Measurements from ENCODE around the gene MAGOH.

Gene MAGOH

DNA sequence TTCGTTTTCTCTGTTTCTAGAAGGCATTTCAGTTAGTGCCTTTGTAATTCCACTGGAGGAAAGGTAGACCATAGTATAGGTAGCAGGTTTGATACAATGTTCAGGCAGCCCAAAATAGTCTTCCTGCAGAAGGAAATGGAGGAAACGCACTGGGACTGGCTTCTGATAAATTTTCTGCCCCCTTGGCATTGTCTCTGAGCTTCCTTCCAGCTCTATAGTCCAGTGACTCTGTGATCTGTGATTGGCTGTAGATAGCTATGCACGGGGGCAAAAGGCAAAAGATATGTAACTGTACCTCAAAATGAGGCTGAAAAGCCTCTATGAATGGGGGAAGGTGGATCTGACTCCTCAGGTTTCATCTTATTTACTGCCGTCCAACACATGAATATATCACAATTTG is 5.8 kb upstream of the MAGOH start:
- no peak overlapping the region for H3K4ac ChIP-seq (ENCODE audit: low read depth in 1 of 2, low read length in 2 of 2)
- H3K79me1 ChIP-seq (replicated peaks; ENCODE audit: low read length, poor library complexity, severe bottlenecking): no peaks in the 10 kb centered on the region
- 91% methylated on average over 3 of the region's 4 CpGs for WGBS
- no peak overlapping the region for H3K23ac ChIP-seq (ENCODE audit: low read length in 2 of 2)
- no peak overlapping the region for H4K91ac ChIP-seq (ENCODE audit: low read length)
- H3K4me2 ChIP-seq (ENCODE audit: low read length, poor library complexity, severe bottlenecking): no peak overlapping the region
- H3K4me1 ChIP-seq (ENCODE audit: control insufficient read depth, insufficient read depth, low read depth, low read length): peaks cover 4% of the 10 kb centered on the region
- H3K18ac ChIP-seq (ENCODE audit: low read depth in 1 of 2, low read length in 2 of 2): no peak overlapping the region
- H2AFZ ChIP-seq (ENCODE audit: low read depth, low read length): no peak overlapping the region
- H3K27me3 ChIP-seq (ENCODE audit: control insufficient read depth in 1 of 2, insufficient read depth in 1 of 2, low read length in 2 of 2): no peaks in the 10 kb centered on the region
- H2BK120ac ChIP-seq (ENCODE audit: low read depth, low read length): no peak overlapping the region
- no peak overlapping the region for H3K4me3 ChIP-seq (ENCODE audit: insufficient read depth in 1 of 2, low read depth in 1 of 2, low read length in 2 of 2)
- H2AK5ac ChIP-seq (ENCODE audit: low read length, severe bottlenecking): peak overlapping the region; percentile 69
- DNase-seq: no peak
- H2BK12ac ChIP-seq (ENCODE audit: low read length in 2 of 2): no peak overlapping the region
- H4K8ac ChIP-seq (ENCODE audit: low read length): no peak overlapping the region
- H2BK15ac ChIP-seq (ENCODE audit: low read depth, poor library complexity, severe bottlenecking): no peak overlapping the region
- no peak overlapping the region for H3K9ac ChIP-seq (ENCODE audit: low read length)
- no peak overlapping the region for H3K14ac ChIP-seq (ENCODE audit: low read length in 2 of 2)
- no peak overlapping the region for H2BK5ac ChIP-seq (ENCODE audit: low read depth, low read length, poor library complexity, severe bottlenecking)
- H3K36me3 ChIP-seq (ENCODE audit: control insufficient read depth in 1 of 2, insufficient read depth in 2 of 2, low read depth in 1 of 2, low read length in 2 of 2): peaks cover under 1 to 14% of the 10 kb centered on the region in 2 experiments
- H3K9me3 ChIP-seq (ENCODE audit: control insufficient read depth, low read length): no peaks in the 10 kb centered on the region
- no peak overlapping the region for H3K27ac ChIP-seq (ENCODE audit: low read length, poor library complexity, severe bottlenecking)

DNA sequence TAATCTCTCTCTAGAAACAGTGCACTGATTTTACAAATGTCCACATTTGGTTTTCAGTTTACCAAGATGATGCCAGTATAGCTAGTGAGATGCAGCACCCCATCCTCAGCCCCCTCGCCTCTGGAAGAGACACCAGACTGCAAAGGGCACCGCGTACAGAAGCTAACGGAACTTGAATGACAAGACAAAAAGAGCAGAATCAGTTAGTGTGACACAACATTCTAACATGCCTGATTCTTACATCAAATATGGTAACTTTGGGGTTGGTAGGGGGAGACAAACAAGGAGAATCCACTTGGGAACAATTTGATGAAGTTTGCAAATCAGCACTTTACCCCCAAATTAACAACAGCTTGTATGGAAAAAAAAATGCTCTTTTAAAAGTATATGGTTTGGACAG is 4.1 kb upstream of the MAGOH start:
- 100% methylated on average over 2 of the region's 4 CpGs for WGBS

DNA sequence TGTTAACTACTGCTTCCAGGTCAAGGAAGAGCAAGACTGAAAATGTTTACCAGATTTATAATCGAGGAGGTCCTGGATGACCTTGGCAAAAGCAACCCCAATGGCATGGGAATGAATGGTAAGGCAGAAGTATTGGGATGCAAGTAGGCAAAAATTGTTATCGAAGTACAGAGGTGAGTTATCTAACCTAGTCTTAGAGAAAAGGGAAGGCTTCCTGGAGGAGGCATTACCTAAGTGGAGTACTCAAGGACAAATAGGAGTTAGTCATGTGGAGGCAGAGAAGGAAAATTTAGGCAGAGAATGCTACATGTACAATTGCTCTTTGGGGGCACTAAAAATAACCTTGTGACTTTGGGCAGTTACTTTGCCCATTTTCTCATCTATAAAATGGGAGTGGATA is 3.5 kb upstream of the MAGOH start:
- DNase-seq: no peak
- 93% methylated on average over 2 of the region's 2 CpGs for WGBS
- H3K4me2 ChIP-seq (ENCODE audit: low read length, poor library complexity, severe bottlenecking): no peak overlapping the region
- no peak overlapping the region for H3K9ac ChIP-seq (ENCODE audit: low read length)
- H2BK5ac ChIP-seq (ENCODE audit: low read depth, low read length, poor library complexity, severe bottlenecking): no peak overlapping the region
- no peaks in the 10 kb centered on the region for H3K9me3 ChIP-seq (ENCODE audit: control insufficient read depth, low read length)
- peaks cover 4% of the 10 kb centered on the region for H3K79me1 ChIP-seq (replicated peaks; ENCODE audit: low read length, poor library complexity, severe bottlenecking)
- H2BK12ac ChIP-seq (ENCODE audit: low read length in 2 of 2): no peak overlapping the region
- H2BK120ac ChIP-seq (ENCODE audit: low read depth, low read length): no peak overlapping the region
- H2AK5ac ChIP-seq (ENCODE audit: low read length, severe bottlenecking): no peak overlapping the region
- no peak overlapping the region for H2AFZ ChIP-seq (ENCODE audit: low read depth, low read length)
- H3K4me3 ChIP-seq (ENCODE audit: insufficient read depth in 1 of 2, low read depth in 1 of 2, low read length in 2 of 2): no peak overlapping the region
- H4K91ac ChIP-seq (ENCODE audit: low read length): no peak overlapping the region
- H2BK15ac ChIP-seq (ENCODE audit: low read depth, poor library complexity, severe bottlenecking): no peak overlapping the region
- H3K4me1 ChIP-seq (ENCODE audit: control insufficient read depth, insufficient read depth, low read depth, low read length): peaks cover 12% of the 10 kb centered on the region
- peaks cover 0 to 7% of the 10 kb centered on the region in 2 experiments for H3K36me3 ChIP-seq (ENCODE audit: control insufficient read depth in 1 of 2, insufficient read depth in 2 of 2, low read depth in 1 of 2, low read length in 2 of 2)
- no peak overlapping the region for H3K23ac ChIP-seq (ENCODE audit: low read length in 2 of 2)
- H3K4ac ChIP-seq (ENCODE audit: low read depth in 1 of 2, low read length in 2 of 2): no peak overlapping the region
- no peak overlapping the region for H3K18ac ChIP-seq (ENCODE audit: low read depth in 1 of 2, low read length in 2 of 2)
- H3K27ac ChIP-seq (ENCODE audit: low read length, poor library complexity, severe bottlenecking): no peak overlapping the region
- no peak overlapping the region for H4K8ac ChIP-seq (ENCODE audit: low read length)
- H3K14ac ChIP-seq (ENCODE audit: low read length in 2 of 2): no peak overlapping the region
- no peaks in the 10 kb centered on the region for H3K27me3 ChIP-seq (ENCODE audit: control insufficient read depth in 1 of 2, insufficient read depth in 1 of 2, low read length in 2 of 2)

More for the DNA sequence above, 4.1 kb upstream of the MAGOH start:
- H3K27me3 ChIP-seq (ENCODE audit: control insufficient read depth in 1 of 2, insufficient read depth in 1 of 2, low read length in 2 of 2): no peaks in the 10 kb centered on the region
- H2AFZ ChIP-seq (ENCODE audit: low read depth, low read length): no peak overlapping the region
- H4K8ac ChIP-seq (ENCODE audit: low read length): no peak overlapping the region
- H2BK12ac ChIP-seq (ENCODE audit: low read length in 2 of 2): no peak overlapping the region
- no peak overlapping the region for H3K4me2 ChIP-seq (ENCODE audit: low read length, poor library complexity, severe bottlenecking)
- H3K79me1 ChIP-seq (replicated peaks; ENCODE audit: low read length, poor library complexity, severe bottlenecking): peaks cover 4% of the 10 kb centered on the region
- no peak overlapping the region for H2BK15ac ChIP-seq (ENCODE audit: low read depth, poor library complexity, severe bottlenecking)
- H3K23ac ChIP-seq (ENCODE audit: low read length in 2 of 2): no peak overlapping the region
- no peak overlapping the region for H3K9ac ChIP-seq (ENCODE audit: low read length)
- no peak overlapping the region for H2BK120ac ChIP-seq (ENCODE audit: low read depth, low read length)
- H3K9me3 ChIP-seq (ENCODE audit: control insufficient read depth, low read length): no peaks in the 10 kb centered on the region
- H3K14ac ChIP-seq (ENCODE audit: low read length in 2 of 2): no peak overlapping the region
- H3K4me3 ChIP-seq (ENCODE audit: insufficient read depth in 1 of 2, low read depth in 1 of 2, low read length in 2 of 2): no peak overlapping the region
- no peak overlapping the region for H3K4ac ChIP-seq (ENCODE audit: low read depth in 1 of 2, low read length in 2 of 2)
- H4K91ac ChIP-seq (ENCODE audit: low read length): no peak overlapping the region
- no peak overlapping the region for H3K18ac ChIP-seq (ENCODE audit: low read depth in 1 of 2, low read length in 2 of 2)
- H3K4me1 ChIP-seq (ENCODE audit: control insufficient read depth, insufficient read depth, low read depth, low read length): peaks cover 9% of the 10 kb centered on the region
- H2BK5ac ChIP-seq (ENCODE audit: low read depth, low read length, poor library complexity, severe bottlenecking): no peak overlapping the region
- no peak for DNase-seq
- no peak overlapping the region for H3K27ac ChIP-seq (ENCODE audit: low read length, poor library complexity, severe bottlenecking)
- peaks cover 0 to 7% of the 10 kb centered on the region in 2 experiments for H3K36me3 ChIP-seq (ENCODE audit: control insufficient read depth in 1 of 2, insufficient read depth in 2 of 2, low read depth in 1 of 2, low read length in 2 of 2)
- no peak overlapping the region for H2AK5ac ChIP-seq (ENCODE audit: low read length, severe bottlenecking)

DNA sequence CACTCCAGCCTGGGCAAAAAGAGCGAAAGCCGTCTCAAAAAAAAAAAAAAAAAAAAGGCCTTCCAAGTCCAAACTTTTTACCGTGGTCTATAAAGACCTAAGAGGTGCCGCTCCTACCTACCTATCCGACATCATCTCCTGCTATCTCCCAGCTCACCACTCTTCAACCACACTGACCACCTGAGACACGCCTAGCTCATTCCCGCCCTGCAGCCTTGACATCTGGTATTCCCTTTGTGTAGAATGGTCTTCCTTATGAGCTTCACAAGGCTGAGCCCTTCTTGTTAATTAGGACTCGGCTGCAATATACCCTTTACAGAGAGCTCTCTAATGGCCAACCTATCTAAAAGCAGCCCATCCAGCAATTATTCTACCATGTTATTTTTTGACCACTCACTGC is 680 bp downstream of the MAGOH start:
- peak overlapping the region; percentile 92 for H3K4me2 ChIP-seq (ENCODE audit: low read length, poor library complexity, severe bottlenecking)
- H2BK12ac ChIP-seq (ENCODE audit: low read length in 2 of 2): no peak overlapping the region
- H3K4me1 ChIP-seq (ENCODE audit: control insufficient read depth, insufficient read depth, low read depth, low read length): peaks cover 11% of the 10 kb centered on the region
- H4K8ac ChIP-seq (ENCODE audit: low read length): peak overlapping the region; percentile 82
- H2AFZ ChIP-seq (ENCODE audit: low read depth, low read length): no peak overlapping the region
- WGBS: 59% methylated on average over 6 of the region's 8 CpGs
- DNase-seq: no peak
- H3K27me3 ChIP-seq (ENCODE audit: control insufficient read depth in 1 of 2, insufficient read depth in 1 of 2, low read length in 2 of 2): no peaks in the 10 kb centered on the region
- H3K23ac ChIP-seq (ENCODE audit: low read length in 2 of 2): no peak overlapping the region
- H3K4me3 ChIP-seq (ENCODE audit: insufficient read depth in 1 of 2, low read depth in 1 of 2, low read length in 2 of 2): peak overlapping the region; percentile 97 to 100
- H2BK120ac ChIP-seq (ENCODE audit: low read depth, low read length): no peak overlapping the region
- H3K18ac ChIP-seq (ENCODE audit: low read depth in 1 of 2, low read length in 2 of 2): no peak overlapping the region
- peaks cover 10 to 35% of the 10 kb centered on the region in 2 experiments for H3K36me3 ChIP-seq (ENCODE audit: control insufficient read depth in 1 of 2, insufficient read depth in 2 of 2, low read depth in 1 of 2, low read length in 2 of 2)
- no peak overlapping the region for H3K27ac ChIP-seq (ENCODE audit: low read length, poor library complexity, severe bottlenecking)
- H3K14ac ChIP-seq (ENCODE audit: low read length in 2 of 2): no peak overlapping the region
- H2AK5ac ChIP-seq (ENCODE audit: low read length, severe bottlenecking): peak overlapping the region; percentile 22
- no peaks in the 10 kb centered on the region for H3K9me3 ChIP-seq (ENCODE audit: control insufficient read depth, low read length)
- H3K9ac ChIP-seq (ENCODE audit: low read length): peak overlapping the region; percentile 99
- H3K79me1 ChIP-seq (replicated peaks; ENCODE audit: low read length, poor library complexity, severe bottlenecking): peaks cover 19% of the 10 kb centered on the region
- no peak overlapping the region for H3K4ac ChIP-seq (ENCODE audit: low read depth in 1 of 2, low read length in 2 of 2)
- no peak overlapping the region for H2BK15ac ChIP-seq (ENCODE audit: low read depth, poor library complexity, severe bottlenecking)
- H2BK5ac ChIP-seq (ENCODE audit: low read depth, low read length, poor library complexity, severe bottlenecking): no peak overlapping the region
- H4K91ac ChIP-seq (ENCODE audit: low read length): no peak overlapping the region

All from mesenchymal stem cell (in vitro differentiated cells and primary cell).